GM19193 (cell line): ENCODE measurements around the gene CTRL.

ENCODE experiments used
- POLR2A ChIP-seq: IDR thresholded peaks from 4 replicates; pipeline ENCODE4 v1.6.1; 2011; ENCODE audit not compliant: insufficient read depth, insufficient read length; ENCODE audit errors: extremely low read depth

The CTRL gene

GRCh38 chr16:67939507-67940445 is 8.1 kb upstream of the CTRL start:
- TF ChIP-seq POLR2A: no peak

GRCh38 chr16:67936880-67937605 is 5.4 kb upstream of the CTRL start:
- TF ChIP-seq POLR2A: peak; percentile 62

- TF ChIP-seq POLR2A: peak; percentile 77
Measured at GRCh38 chr16:67936124-67936879, 4.6 kb upstream of the CTRL start, which contains the start of gene PSMB10. Gene PSMB10, minus strand, starts transcription at chr16:67936850. Its CDS starts 101 bp downstream, at chr16:67936749.

- peak; percentile 89 for TF ChIP-seq POLR2A
Measured at GRCh38 chr16:67935402-67936123, 3.9 kb upstream of the CTRL start.

- no peak for TF ChIP-seq POLR2A
Measured at GRCh38 chr16:67935101-67935401, 3.4 kb upstream of the CTRL start.

GRCh38 chr16:67934306-67935100 is 2.8 kb upstream of the CTRL start:
- peak; percentile 4 for TF ChIP-seq POLR2A

GRCh38 chr16:67933805-67934204 is 2.1 kb upstream of the CTRL start:
- no peak for TF ChIP-seq POLR2A

- TF ChIP-seq POLR2A: no peak
Measured at GRCh38 chr16:67932462-67932840, 789 bp upstream of the CTRL start.

GRCh38 chr16:67930678-67931211 is 917 bp downstream of the CTRL start:
- peak; percentile 31 for TF ChIP-seq POLR2A

GRCh38 chr16:67930191-67930590 is 1.5 kb downstream of the CTRL start:
- TF ChIP-seq POLR2A: no peak

GRCh38 chr16:67928561-67929364 is 2.9 kb downstream of the CTRL start:
- TF ChIP-seq POLR2A: peak; percentile 30

GRCh38 chr16:67928147-67928546 is 3.5 kb downstream of the CTRL start:
- no peak for TF ChIP-seq POLR2A
